GM18520 (cell line): ENCODE data around the gene LUZP1.

Experiments
- ATAC-seq: cut with Tn5 transposase; IDR thresholded peaks from one replicate; pipeline ENCODE4 v1.9.1; 2021; ENCODE audit not compliant: unreplicated experiment

The LUZP1 gene

GRCh38 chr1:23091545-23091944 lies 77.1 kb downstream of the LUZP1 start:
- ATAC-seq = no peak

- no peak for ATAC-seq
These were observed 78.6 kb downstream of the LUZP1 start for GRCh38 chr1:23090056-23090455.

- no peak for ATAC-seq
These were observed 80.6 kb downstream of the LUZP1 start for GRCh38 chr1:23088027-23088426.

- ATAC-seq = no peak
These were observed 83.0 kb downstream of the LUZP1 start for GRCh38 chr1:23085696-23086095.

GRCh38 chr1:23084880-23085279 lies 83.8 kb downstream of the LUZP1 start:
- no peak for ATAC-seq

GRCh38 chr1:23083714-23084480 lies 84.8 kb downstream of the LUZP1 start:
- ATAC-seq = no peak

- no peak for ATAC-seq
These were observed 87.3 kb downstream of the LUZP1 start for GRCh38 chr1:23081376-23081775.

- ATAC-seq = no peak
These were observed 87.8 kb downstream of the LUZP1 start for GRCh38 chr1:23080885-23081284.

- ATAC-seq = no peak
These were observed 89.6 kb downstream of the LUZP1 start for GRCh38 chr1:23079025-23079424.

- ATAC-seq = no peak
These were observed 94.6 kb downstream of the LUZP1 start for GRCh38 chr1:23074012-23074411.

- ATAC-seq = no peak
These were observed 99.0 kb downstream of the LUZP1 start for GRCh38 chr1:23069675-23070074.

- ATAC-seq = no peak
These were observed 99.5 kb downstream of the LUZP1 start for GRCh38 chr1:23069149-23069548.

GRCh38 chr1:23066075-23066474 lies 102.6 kb downstream of the LUZP1 start:
- ATAC-seq = no peak

- ATAC-seq = no peak
These were observed 103.3 kb downstream of the LUZP1 start for GRCh38 chr1:23065385-23065784.

- no peak for ATAC-seq
These were observed 106.4 kb downstream of the LUZP1 start for GRCh38 chr1:23062271-23062670.

- ATAC-seq = no peak
These were observed 111.4 kb downstream of the LUZP1 start for GRCh38 chr1:23057301-23057700.

GRCh38 chr1:23051290-23051909 lies 117.3 kb downstream of the LUZP1 start:
- ATAC-seq = no peak

GRCh38 chr1:23050201-23050600 lies 118.5 kb downstream of the LUZP1 start:
- ATAC-seq = no peak

- ATAC-seq = no peak
These were observed 124.6 kb downstream of the LUZP1 start for GRCh38 chr1:23044035-23044434.

GRCh38 chr1:23040509-23040908 lies 128.1 kb downstream of the LUZP1 start:
- no peak for ATAC-seq

GRCh38 chr1:23039308-23039826 lies 129.3 kb downstream of the LUZP1 start:
- no peak for ATAC-seq

- no peak for ATAC-seq
These were observed 131.4 kb downstream of the LUZP1 start for GRCh38 chr1:23037081-23037740.
